ENCODE data around the gene DPP7. TPM values are rescaled to one million over a fixed set of nuclear protein-coding genes. Genes with fewer than 3 reads are reported as not detected.

Gene DPP7
- total and polyA plus RNA-seq, 9 of the 15 experiments (the other 6 are each of a cell fraction or from before 2014, with no cell fraction given), result 0.99 to 365 (median 132) TPM

- FAIRE-seq (no peak), ATAC-seq (no peak), DNase-seq (ENCODE audit: extremely low read depth in 1 of 4, low spot score in 3 of 4) (peak in 1 of 4 experiments; percentile 19)
- Histone ChIP-seq H3K27ac (ENCODE audit: extremely low read depth, low read depth, low read length) (no peak overlapping the region), H3K9ac (ENCODE audit: insufficient read depth in 1 of 2, low read depth in 2 of 2, low read length in 2 of 2) (no peak overlapping the region), H3K9me1 (ENCODE audit: control insufficient read depth, insufficient read depth, low read length) (no peaks in the 10 kb centered on the region), H2AFZ (ENCODE audit: low read depth, low read length) (no peak overlapping the region), H3K27me3 (ENCODE audit: control insufficient read depth in 2 of 2, insufficient read depth in 2 of 2, low read length in 2 of 2) (peaks cover 9 to 25% of the 10 kb centered on the region in 2 experiments; a peak in 4 of 5 replicates), H3K4me2 (ENCODE audit: insufficient read depth, low read length) (no peak overlapping the region), H4K20me1 (replicated peaks; ENCODE audit: control insufficient read depth, insufficient read depth, low read length) (0 out of 2 replicates have a peak, but pooled peaks cover 5% of the 10 kb centered on the region), H3K79me2 (ENCODE audit: control insufficient read depth, insufficient read depth, low read length) (no peaks in the 10 kb centered on the region), H3K4me1 (replicated peaks in 1 of 2; ENCODE audit: control insufficient read depth in 2 of 2, insufficient read depth in 2 of 2, low read length in 2 of 2) (peaks cover 8 to 52% of the 10 kb centered on the region in 2 experiments; a peak in 3 of 5 replicates), H3K36me3 (ENCODE audit: control insufficient read depth, insufficient read depth, low read length) (no peaks in the 10 kb centered on the region), H3K9me3 (replicated peaks; ENCODE audit: control insufficient read depth, insufficient read depth, low read depth, low read length) (no peaks in the 10 kb centered on the region), H3K4me3 (no peak overlapping the region)
- POLR2A ChIA-PET, result interaction anchor here (0.6 to 1.0 kb wide), 3 partner anchors 9 to 358 kb away, joined by 3 to 5 read pairs (median 3); no protein-coding TSS in a partner anchor
- no TSS peak for BruUV-seq (replicated peaks)
- CTCF ChIA-PET (ENCODE audit: low intra/inter-chr PET ratio), result interaction anchor here (0.6 kb wide), 1 partner anchor 113 kb away, joined by 3 read pairs; no protein-coding TSS in a partner anchor
- intact Hi-C loops (cut with micrococcal nuclease) (no loop called here), in situ Hi-C loops (cut with MboI) (no loop called here)
- 20% methylated on average over 5 of the region's 9 CpGs for WGBS (ENCODE audit: insufficient coverage, low coverage, missing lambda C conversion rate)
- no peak for TF ChIP-seq NFATC3 (IDR thresholded peaks at IDR 0.05)
- no peak for TF ChIP-seq ZFP1 (CRISPR knock-in tag; IDR thresholded peaks at IDR 0.05)
- TF ChIP-seq POLR3G (IDR thresholded peaks at IDR 0.05; ENCODE audit: extremely low read depth, insufficient read length, insufficient replicate concordance), result no peak
- no peak for TF ChIP-seq ATF3 (IDR thresholded peaks at IDR 0.05)
- no peak for TF ChIP-seq ATF3 (CRISPR knock-in tag; conservative IDR thresholded peaks at IDR 0.05)
- no peak for TF ChIP-seq CCNT2 (IDR thresholded peaks at IDR 0.05; ENCODE audit: borderline replicate concordance, extremely low read depth, insufficient read length, low read depth, low read length)
- no peak for TF ChIP-seq YBX1 (IDR thresholded peaks at IDR 0.05)
- TF ChIP-seq MIER1 (IDR thresholded peaks at IDR 0.05; ENCODE audit: low read depth), result peak; percentile 53; the same call in 1 of the 2 replicates
- TF ChIP-seq EHMT2 (IDR thresholded peaks at IDR 0.05), result peak; percentile 27; the same call in 1 of the 2 replicates
- TF ChIP-seq REST (IDR thresholded peaks at IDR 0.05; ENCODE audit: borderline replicate concordance), result peak; percentile 78
- no peak for TF ChIP-seq REST (CRISPR knock-in tag; IDR thresholded peaks at IDR 0.05; ENCODE audit: low read depth)
- TF ChIP-seq ZNF324 (CRISPR knock-in tag; IDR thresholded peaks at IDR 0.05), result no peak
- TF ChIP-seq CCAR2 (IDR thresholded peaks at IDR 0.05; ENCODE audit: low read depth, low read length), result no peak
- no peak for TF ChIP-seq BACH1 (tag; IDR thresholded peaks at IDR 0.05)
- TF ChIP-seq SETDB1 (IDR thresholded peaks at IDR 0.05; ENCODE audit: low read length), result no peak
These were observed 32.0 kb upstream of the DPP7 start for GRCh38 chr9:137146527-137146918.

Data from K562 (cell line).